Astrocyte of the spinal cord (primary cell): ENCODE results near the gene AP1G1.
"Not testable (repeated sequence)": the region's sequence is repeated elsewhere in the genome, so short reads cannot be mapped to it uniquely, and the experiment has no call there.

ENCODE experiments used
- DNase-seq: peaks from one replicate; pipeline ENCODE4 v3.0.0; 2011; ENCODE audit warnings: low read depth, low spot score
- H3K4me3 ChIP-seq: 2 replicates; pipeline ENCODE4 v1.5.1; 2011; ENCODE audit warnings: low read depth, mild to moderate bottlenecking, low read length, moderate library complexity
- CTCF ChIP-seq: IDR thresholded peaks from 2 replicates; pipeline ENCODE4 v1.5.1; 2012; ENCODE audit warnings: low read depth, mild to moderate bottlenecking, low read length, inconsistent platforms
- in situ Hi-C: cut with HindIII; loops from 2 replicates; pipeline ENCODE4 v1.10.0; 2017; ENCODE audit warnings: low sequenced_read_pairs

Gene AP1G1

GRCh38 chr16:71698491-71698890 lies 110.1 kb downstream of the AP1G1 start:
- in situ Hi-C loops, result no loop called here
- TF ChIP-seq CTCF, result no peak
- H3K4me3 ChIP-seq, result no peak overlapping the region
- DNase-seq, result no peak

- no peak for TF ChIP-seq CTCF
- DNase-seq, result no peak
- H3K4me3 ChIP-seq, result no peak overlapping the region
- in situ Hi-C loops, result no loop called here
Measured at GRCh38 chr16:71693164-71693563, 115.5 kb downstream of the AP1G1 start.

- in situ Hi-C loops, result no loop called here
- no peak for DNase-seq
- no peak overlapping the region for H3K4me3 ChIP-seq
- no peak for TF ChIP-seq CTCF
Measured at GRCh38 chr16:71689901-71690300, 118.7 kb downstream of the AP1G1 start.

GRCh38 chr16:71687861-71688260 lies 120.8 kb downstream of the AP1G1 start:
- TF ChIP-seq CTCF, result no peak
- in situ Hi-C loops, result no loop called here
- no peak overlapping the region for H3K4me3 ChIP-seq
- no peak for DNase-seq

- in situ Hi-C loops, DNase-seq, H3K4me3 ChIP-seq: not testable (repeated sequence)
Measured at GRCh38 chr16:71684280-71684679, 124.4 kb downstream of the AP1G1 start.

- in situ Hi-C loops, result no loop called here
- DNase-seq, result no peak
- no peak for TF ChIP-seq CTCF
- H3K4me3 ChIP-seq, result no peak overlapping the region
Measured at GRCh38 chr16:71681360-71681759, 127.3 kb downstream of the AP1G1 start.
